Endothelial cell of umbilical vein (primary cell): Measurements from ENCODE around the gene RNF144B. TPM values are rescaled to one million over a fixed set of nuclear protein-coding genes. Genes with fewer than 3 reads are reported as not detected.

ENCODE experiments used
- BruUV-seq: library from RNA; stranded (reverse); fragments of 400-500 nt; replicated peaks from 2 replicates; lab custom pipeline; 2021; lab: Mats Ljungman, UMichigan
- CTCF ChIA-PET: fragments of 300-600, 350-600 bp; sonication (Branson Sonifier 250); formaldehyde crosslinking; loops from one replicate; lab custom pipeline; 2021; ENCODE audit warnings: antibody characterized with exemption, inconsistent platforms; lab: Charles Lee
- POLR2A ChIA-PET: fragments of 300-600, 350-600 bp; sonication (Branson Sonifier 250); formaldehyde crosslinking; loops from one replicate; lab custom pipeline; 2021; ENCODE audit warnings: antibody characterized with exemption, inconsistent platforms; lab: Charles Lee
- DNase-seq: peaks from one replicate; pipeline ENCODE4 v3.0.0-alpha.2; 2011; ENCODE audit warnings: low read depth, low spot score
- FAIRE-seq: peaks from 2 replicates; lab custom pipeline; 2011; peaks lifted over from hg19 to GRCh38; lab: Jason Lieb, UNC
- H2AFZ ChIP-seq: 2 replicates; pipeline ENCODE4 v1.6.0; 2012; ENCODE audit warnings: low read depth, low read length, control low read depth, inconsistent platforms
- H3K27ac ChIP-seq: 2 replicates; pipeline ENCODE4 v1.5.1; 2011; ENCODE audit warnings: low read depth, mild to moderate bottlenecking, control low read depth, low read length, moderate library complexity; ENCODE audit not compliant: insufficient read depth
- H3K27me3 ChIP-seq, 2 experiments: 2 replicates each; pipeline versions ENCODE4 v1.6.0 to v1.6.1; 2011; ENCODE audit warnings: low read length in 2 of 2, mixed read lengths in 1 of 2; ENCODE audit not compliant: control insufficient read depth in 2 of 2, insufficient read depth in 2 of 2
- H3K36me3 ChIP-seq, 2 experiments: 2 replicates in 1 of 2; 3 replicates in 1 of 2; pipeline ENCODE4 v1.5.1; 2011; ENCODE audit warnings: low read length in 2 of 2, mild to moderate bottlenecking in 1 of 2, moderate library complexity in 1 of 2; ENCODE audit not compliant: control insufficient read depth in 2 of 2, insufficient read depth in 2 of 2; ENCODE audit errors: extremely low read depth in 1 of 2
- H3K4me1 ChIP-seq: 3 replicates; pipeline ENCODE4 v1.5.1; 2011; ENCODE audit warnings: mild to moderate bottlenecking, low read length; ENCODE audit not compliant: control insufficient read depth, insufficient read depth; ENCODE audit errors: extremely low read depth
- H3K4me2 ChIP-seq: 2 replicates; pipeline ENCODE4 v1.6.1; 2011; ENCODE audit warnings: low read length, control low read depth, mixed read lengths; ENCODE audit not compliant: insufficient read depth
- H3K4me3 ChIP-seq, 3 experiments: fragments of 200-600 bp in 1 of 3; sonication (generic), shearing (Covaris generic) in 1 of 3; replicated peaks in 1 of 3; 2 replicates each; pipeline ENCODE4 v1.5.1; 2011 to 2016; ENCODE audit warnings: control low read depth in 3 of 3, low read length in 3 of 3, mild to moderate bottlenecking in 2 of 3, inconsistent platforms in 1 of 3, low read depth in 1 of 3, moderate library complexity in 1 of 3; ENCODE audit not compliant: insufficient read depth in 1 of 3
- H3K79me2 ChIP-seq: 2 replicates; pipeline ENCODE4 v1.6.0; 2012; ENCODE audit warnings: low read length, inconsistent platforms; ENCODE audit not compliant: control insufficient read depth, insufficient read depth
- H3K9ac ChIP-seq: replicated peaks from 2 replicates; pipeline ENCODE3; 2011; ENCODE audit warnings: low read length, control low read depth; ENCODE audit not compliant: insufficient read depth; ENCODE audit errors: extremely low read depth
- H3K9me1 ChIP-seq: replicated peaks from 3 replicates; pipeline ENCODE4 v1.6.0; 2011; ENCODE audit warnings: mild to moderate bottlenecking, low read length; ENCODE audit not compliant: control insufficient read depth, insufficient read depth; ENCODE audit errors: extremely low read depth
- H3K9me3 ChIP-seq: replicated peaks from 2 replicates; pipeline ENCODE4 v1.5.1; 2012; ENCODE audit warnings: low read length, inconsistent platforms; ENCODE audit not compliant: control insufficient read depth, insufficient read depth
- H4K20me1 ChIP-seq: replicated peaks from 2 replicates; pipeline ENCODE3; 2011; ENCODE audit warnings: mild to moderate bottlenecking, low read length; ENCODE audit not compliant: control insufficient read depth, insufficient read depth; ENCODE audit errors: extremely low read depth
- EZH2 ChIP-seq: IDR thresholded peaks from 2 replicates; pipeline ENCODE4 v1.6.1; 2012; ENCODE audit warnings: borderline replicate concordance, low read depth, mild to moderate bottlenecking, moderate library complexity, low read length, inconsistent platforms; ENCODE audit not compliant: severe bottlenecking
- FOS ChIP-seq: IDR thresholded peaks from 2 replicates; pipeline ENCODE4 v1.6.1; 2011; ENCODE audit warnings: mild to moderate bottlenecking, low read length, moderate library complexity, borderline replicate concordance; ENCODE audit not compliant: insufficient read depth
- GATA2 ChIP-seq: IDR thresholded peaks from 2 replicates; pipeline ENCODE4 v1.7.0; 2011; ENCODE audit warnings: low read depth, mild to moderate bottlenecking, moderate library complexity, mixed read lengths, low read length; ENCODE audit not compliant: insufficient read length, insufficient read depth
- JUN ChIP-seq: IDR thresholded peaks from 2 replicates; pipeline ENCODE4 v1.6.1; 2011; ENCODE audit warnings: borderline replicate concordance, low read depth; ENCODE audit not compliant: insufficient read length, insufficient read depth
- MYC ChIP-seq: IDR thresholded peaks from one replicate; pipeline ENCODE4 v1.6.1; 2011; ENCODE audit warnings: mild to moderate bottlenecking, low read depth, low read length
- POLR2A ChIP-seq: IDR thresholded peaks from 2 replicates; pipeline ENCODE4 v1.6.1; 2012; ENCODE audit warnings: low read depth, mild to moderate bottlenecking, control low read depth, low read length
- POLR2AphosphoS5 ChIP-seq: IDR thresholded peaks from 2 replicates; pipeline ENCODE4 v1.6.1; 2012; ENCODE audit warnings: low read depth, mild to moderate bottlenecking, control low read depth, low read length, moderate library complexity; ENCODE audit not compliant: insufficient read depth
- dilution Hi-C: fragments of 300-500 bp; cut with MboI; formaldehyde crosslinking; loops from one replicate; pipeline ENCODE4 v1.15.0; 2019; ENCODE audit warnings: low sequenced_read_pairs; ENCODE audit not compliant: extremely low pct_ligation_motif_present
- intact Hi-C: fragments of 100-400 bp; cut with micrococcal nuclease; formaldehyde crosslinking; loops from one replicate; pipeline ENCODE4 v1.10.0; 2022
- polyA plus RNA-seq, 4 experiments: library from polyadenylated mRNA; depleted of rRNA in 3 of 4; stranded (reverse) in 3 of 4; unstranded in 1 of 4; fragments of >200 nt; gene quantifications; 2 replicates each; pipeline versions ENCODE4 v1.2.1 to v1.2.3, GENCODE V29; 2011 to 2012; ENCODE audit warnings: missing spikeins in 1 of 4
- total RNA-seq: library from RNA; stranded (reverse); gene quantifications from 2 replicates; pipeline ENCODE4 v1.2.3, GENCODE V29; 2021
- TF ChIP-seq, protein P1 (sequence below), 2 donors: IDR thresholded peaks; 1 replicate in 1 of 2; 2 replicates in 1 of 2; pipeline ENCODE4 v1.5.1; 2011; ENCODE audit warnings: low read length in 2 of 2, mild to moderate bottlenecking in 2 of 2, moderate library complexity in 2 of 2, control low read depth in 1 of 2, inconsistent platforms in 1 of 2, low read depth in 1 of 2; ENCODE audit not compliant: insufficient read depth in 1 of 2; ENCODE audit errors: extremely low read depth in 1 of 2
- TF ChIP-seq, protein P2 (sequence below): IDR thresholded peaks from 2 replicates; pipeline ENCODE4 v1.6.1; 2011; ENCODE audit not compliant: insufficient read depth, insufficient read length

Gene RNF144B
- total and polyA plus RNA-seq, 2 donors (not counting 3 experiments of a cell fraction or from before 2014, with no cell fraction given): 18.1 to 97.3 TPM

DNA sequence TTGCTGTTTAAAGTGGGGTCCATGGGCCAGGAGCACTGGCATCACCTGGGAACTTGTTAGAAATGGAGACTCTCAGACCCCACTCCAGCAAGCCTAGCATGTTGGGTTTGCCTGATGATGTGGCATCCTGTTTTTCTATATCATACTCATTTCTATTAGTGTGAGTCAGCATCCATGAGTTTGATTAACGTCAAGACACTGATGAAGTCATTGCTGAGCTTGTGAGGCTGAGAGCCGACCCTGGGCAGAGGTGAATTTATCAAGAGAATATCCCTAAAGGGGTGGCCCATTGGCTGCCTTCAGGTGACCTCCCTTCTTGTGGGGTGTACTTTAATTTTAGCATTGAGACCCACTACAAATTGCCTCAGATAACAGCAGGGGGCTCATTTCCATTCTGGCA, 43.4 kb upstream of the RNF144B start:
- H3K27ac ChIP-seq: peak overlapping the region; percentile 69
- H3K4me1 ChIP-seq: peaks cover 16% of the 10 kb centered on the region
- no peaks in the 10 kb centered on the region for H3K27me3 ChIP-seq
- H3K4me3 ChIP-seq: no peak overlapping the region
- peak overlapping the region; percentile 3 for H3K9ac ChIP-seq
- ChIA-PET POLR2A (no interaction called here), CTCF (interaction anchor here (1.0 to 1.6 kb wide), 5 partner anchors 9 to 43 kb away, joined by 3 to 7 read pairs (median 5); partner anchors contain the start of gene RNF144B)
- no peak overlapping the region for H3K4me2 ChIP-seq
- H2AFZ ChIP-seq: peak overlapping the region; percentile 19
- H3K79me2 ChIP-seq: no peaks in the 10 kb centered on the region
- no TSS peak for BruUV-seq
- FAIRE-seq (peak; percentile 90), DNase-seq (peak; percentile 91)
- no peaks in the 10 kb centered on the region for H3K36me3 ChIP-seq
- intact Hi-C loops (loop anchor here (1.0 to 5.0 kb wide), 2 partner anchors 28 to 44 kb away; partner anchors contain the start of gene RNF144B), dilution Hi-C loops (no loop called here)
- H3K9me1 ChIP-seq: no peaks in the 10 kb centered on the region
- no peaks in the 10 kb centered on the region for H3K9me3 ChIP-seq
- TF ChIP-seq, protein P1, sequence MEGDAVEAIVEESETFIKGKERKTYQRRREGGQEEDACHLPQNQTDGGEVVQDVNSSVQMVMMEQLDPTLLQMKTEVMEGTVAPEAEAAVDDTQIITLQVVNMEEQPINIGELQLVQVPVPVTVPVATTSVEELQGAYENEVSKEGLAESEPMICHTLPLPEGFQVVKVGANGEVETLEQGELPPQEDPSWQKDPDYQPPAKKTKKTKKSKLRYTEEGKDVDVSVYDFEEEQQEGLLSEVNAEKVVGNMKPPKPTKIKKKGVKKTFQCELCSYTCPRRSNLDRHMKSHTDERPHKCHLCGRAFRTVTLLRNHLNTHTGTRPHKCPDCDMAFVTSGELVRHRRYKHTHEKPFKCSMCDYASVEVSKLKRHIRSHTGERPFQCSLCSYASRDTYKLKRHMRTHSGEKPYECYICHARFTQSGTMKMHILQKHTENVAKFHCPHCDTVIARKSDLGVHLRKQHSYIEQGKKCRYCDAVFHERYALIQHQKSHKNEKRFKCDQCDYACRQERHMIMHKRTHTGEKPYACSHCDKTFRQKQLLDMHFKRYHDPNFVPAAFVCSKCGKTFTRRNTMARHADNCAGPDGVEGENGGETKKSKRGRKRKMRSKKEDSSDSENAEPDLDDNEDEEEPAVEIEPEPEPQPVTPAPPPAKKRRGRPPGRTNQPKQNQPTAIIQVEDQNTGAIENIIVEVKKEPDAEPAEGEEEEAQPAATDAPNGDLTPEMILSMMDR (IDR thresholded peaks at IDR 0.05; ENCODE audit: extremely low read depth in 1 of 2, insufficient read depth in 1 of 2, low read depth in 1 of 2, low read length in 2 of 2): no peak
- TF ChIP-seq MYC (no peak), GATA2 (no peak), POLR2A (no peak), FOS (peak; percentile 90), EZH2 (no peak), JUN (peak; percentile 92), POLR2AphosphoS5 (peak; percentile 55)
- TF ChIP-seq, protein P2, sequence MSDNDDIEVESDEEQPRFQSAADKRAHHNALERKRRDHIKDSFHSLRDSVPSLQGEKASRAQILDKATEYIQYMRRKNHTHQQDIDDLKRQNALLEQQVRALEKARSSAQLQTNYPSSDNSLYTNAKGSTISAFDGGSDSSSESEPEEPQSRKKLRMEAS: no peak
- no peaks in the 10 kb centered on the region for H4K20me1 ChIP-seq
